ENCODE measurements around the gene RXYLT1.
A peak's percentile ranks its signal among the peaks of the same experiment; 100 is the strongest.
"Not testable (repeated sequence)": the region's sequence is repeated elsewhere in the genome, so short reads cannot be mapped to it uniquely, and the experiment has no call there.

RXYLT1 gene

GRCh38 chr12:63804746-63805145, 25.0 kb downstream of the RXYLT1 start:
- DNase-seq: no peak

- peak; percentile 76 to 96 for DNase-seq
Observed at GRCh38 chr12:63805704-63806672, 26.3 kb downstream of the RXYLT1 start.

- DNase-seq: no peak
Observed at GRCh38 chr12:63808631-63809030, 28.9 kb downstream of the RXYLT1 start.

- DNase-seq: no peak
Observed at GRCh38 chr12:63809566-63809965, 29.9 kb downstream of the RXYLT1 start.

- DNase-seq: no peak
Observed at GRCh38 chr12:63811334-63811733, 31.6 kb downstream of the RXYLT1 start.

GRCh38 chr12:63811755-63812154, 32.0 kb downstream of the RXYLT1 start:
- no peak for DNase-seq

- DNase-seq: peak; percentile 17 to 56
Observed at GRCh38 chr12:63814146-63814772, 34.5 kb downstream of the RXYLT1 start.

- no peak for DNase-seq
Observed at GRCh38 chr12:63815482-63815852, 35.8 kb downstream of the RXYLT1 start.

GRCh38 chr12:63816031-63816430, 36.3 kb downstream of the RXYLT1 start:
- DNase-seq: no peak

GRCh38 chr12:63820427-63820826, 40.7 kb downstream of the RXYLT1 start:
- DNase-seq: no peak

GRCh38 chr12:63821781-63822251, 42.1 kb downstream of the RXYLT1 start:
- no peak for DNase-seq

GRCh38 chr12:63822352-63822751, 42.6 kb downstream of the RXYLT1 start:
- no peak for DNase-seq

GRCh38 chr12:63823040-63823439, 43.3 kb downstream of the RXYLT1 start:
- DNase-seq: no peak

GRCh38 chr12:63826006-63826585, 46.4 kb downstream of the RXYLT1 start:
- peak; percentile 54 to 75 for DNase-seq

GRCh38 chr12:63828867-63829266, 49.2 kb downstream of the RXYLT1 start:
- no peak for DNase-seq

GRCh38 chr12:63836046-63836445, 56.3 kb downstream of the RXYLT1 start:
- no peak for DNase-seq

- no peak for DNase-seq
Observed at GRCh38 chr12:63836936-63837335, 57.2 kb downstream of the RXYLT1 start.

GRCh38 chr12:63838411-63838810, 58.7 kb downstream of the RXYLT1 start:
- DNase-seq: no peak

- DNase-seq: no peak
Observed at GRCh38 chr12:63841011-63841410, 61.3 kb downstream of the RXYLT1 start.

GRCh38 chr12:63841571-63841970, 61.9 kb downstream of the RXYLT1 start:
- no peak for DNase-seq

GRCh38 chr12:63842750-63843149, 63.0 kb downstream of the RXYLT1 start:
- not testable (repeated sequence) for DNase-seq

GRCh38 chr12:63843254-63843720, 63.6 kb downstream of the RXYLT1 start:
- no peak for DNase-seq

GRCh38 chr12:63843721-63844390, 64.1 kb downstream of the RXYLT1 start:
- peak; percentile 94 to 95 for DNase-seq

All from NCI-H2081 (cell line).